Tibial nerve (tissue), 4 donors: Measurements from ENCODE around the gene MED15. TPM values are rescaled to one million over a fixed set of nuclear protein-coding genes. Genes with fewer than 3 reads are reported as not detected.
"Not testable (repeated sequence)": the region's sequence is repeated elsewhere in the genome, so short reads cannot be mapped to it uniquely, and the experiment has no call there.

Source experiments
- DNase-seq, 2 donors: peaks; one replicate each; pipeline ENCODE4 v3.0.0-alpha.2; 2019; ENCODE audit warnings: low spot score in 2 of 2
- H3K27ac ChIP-seq, 4 donors: fragments of 200-600 bp; sonication (generic) in 3 of 4; one replicate each; pipeline ENCODE4 v1.5.1; 2017 to 2019; ENCODE audit warnings: mild to moderate bottlenecking in 1 of 4
- H3K27me3 ChIP-seq, 2 donors: fragments of 200-600 bp; sonication (generic) in 1 of 2; one replicate each; pipeline versions ENCODE4 v1.5.1 to v1.6.0; 2017 to 2019
- H3K36me3 ChIP-seq, 3 donors: fragments of 200-600 bp; sonication (generic); one replicate each; pipeline ENCODE4 v1.5.1; 2018 to 2019
- H3K4me1 ChIP-seq, 4 donors: fragments of 200-600 bp; sonication (generic) in 3 of 4; one replicate each; pipeline ENCODE4 v1.5.1; 2017 to 2019
- H3K4me3 ChIP-seq, 4 donors: fragments of 200-600 bp; sonication (generic) in 3 of 4; one replicate each; pipeline ENCODE4 v1.5.1; 2017 to 2019; ENCODE audit warnings: mild to moderate bottlenecking in 1 of 4, moderate library complexity in 1 of 4
- H3K9me3 ChIP-seq, 4 donors: fragments of 200-600 bp; sonication (generic) in 3 of 4; one replicate each; pipeline ENCODE4 v1.5.1; 2017 to 2019
- CTCF ChIP-seq, 5 experiments: fragments of 200-600 bp in 3 of 5; fragments of 450-650 bp in 2 of 5; sonication (generic) in 3 of 5; IDR thresholded peaks; one replicate each; pipeline ENCODE4 v1.5.1; 2016 to 2019; ENCODE audit warnings: antibody characterized with exemption in 5 of 5, mild to moderate bottlenecking in 3 of 5, moderate library complexity in 2 of 5
- EP300 ChIP-seq, 2 donors: sonication (generic); formaldehyde crosslinking; IDR thresholded peaks; one replicate each; pipeline ENCODE4 v1.6.1; 2017; ENCODE audit warnings: antibody characterized with exemption in 2 of 2, mild to moderate bottlenecking in 1 of 2
- POLR2A ChIP-seq, 2 donors: fragments of 450-650 bp; IDR thresholded peaks; one replicate each; pipeline ENCODE4 v1.6.1; 2017; ENCODE audit warnings: antibody characterized with exemption in 2 of 2, mild to moderate bottlenecking in 2 of 2, moderate library complexity in 2 of 2
- WGBS, 2 donors: methylation state at CpG; one replicate each; pipeline ENCODE4 v1.1.5; 2018; 5-methylcytosine and 5-hydroxymethylcytosine counted together
- total RNA-seq, 4 donors: library from RNA; depleted of rRNA; stranded (reverse); fragments of >200 nt; gene quantifications; one replicate each; pipeline ENCODE4 v1.1.0, GENCODE V29; 2016

Gene MED15
- total RNA-seq, 4 donors from 2014 or later = 49.2 to 147 (median 102) TPM

GRCh38 chr22:20497426-20497825 lies 10.0 kb upstream of the MED15 start:
- no peak for DNase-seq
- WGBS, 2 donors = 90 to 91% methylated on average over 3 of the region's 3 CpGs
- no peak overlapping the region for H3K4me3 ChIP-seq
- H3K4me1 ChIP-seq = peaks cover 0 to 28% (median 16%) of the 10 kb centered on the region in 4 donors
- no peak for TF ChIP-seq EP300 (IDR thresholded peaks at IDR 0.05)
- TF ChIP-seq POLR2A (IDR thresholded peaks at IDR 0.05) = no peak
- no peak overlapping the region for H3K27ac ChIP-seq
- H3K27me3 ChIP-seq = no peaks in the 10 kb centered on the region
- H3K9me3 ChIP-seq = no peaks in the 10 kb centered on the region
- peaks cover 0 to 30% (median 0%) of the 10 kb centered on the region in 3 donors for H3K36me3 ChIP-seq

GRCh38 chr22:20498913-20499312 lies 8.5 kb upstream of the MED15 start:
- no peaks in the 10 kb centered on the region for H3K9me3 ChIP-seq
- peaks cover 0 to 30% (median 0%) of the 10 kb centered on the region in 3 donors for H3K36me3 ChIP-seq
- peaks cover 0 to 18% (median 13%) of the 10 kb centered on the region in 4 donors for H3K4me1 ChIP-seq
- no peak for TF ChIP-seq EP300 (IDR thresholded peaks at IDR 0.05)
- no peak for TF ChIP-seq POLR2A (IDR thresholded peaks at IDR 0.05)
- TF ChIP-seq CTCF (IDR thresholded peaks at IDR 0.05) = no peak
- no peaks in the 10 kb centered on the region for H3K27me3 ChIP-seq
- H3K27ac ChIP-seq = no peak overlapping the region
- H3K4me3 ChIP-seq = no peak overlapping the region
- 62 to 69% methylated on average over 3 of the region's 3 CpGs for WGBS, 2 donors
- no peak for DNase-seq

GRCh38 chr22:20499769-20500168 lies 7.6 kb upstream of the MED15 start:
- Histone ChIP-seq H3K27me3 (no peaks in the 10 kb centered on the region), H3K4me3 (no peak overlapping the region), H3K27ac (no peak overlapping the region), H3K4me1 (peaks cover 0 to 9% (median 4%) of the 10 kb centered on the region in 4 donors), H3K9me3 (no peaks in the 10 kb centered on the region), H3K36me3 (peaks cover 0 to 30% (median 0%) of the 10 kb centered on the region in 3 donors)
- TF ChIP-seq POLR2A (IDR thresholded peaks at IDR 0.05) (no peak), EP300 (IDR thresholded peaks at IDR 0.05) (no peak), CTCF (IDR thresholded peaks at IDR 0.05) (no peak)
- no peak for DNase-seq
- 92 to 95% methylated on average over 7 of the region's 7 CpGs for WGBS, 2 donors

- Histone ChIP-seq H3K27me3 (no peaks in the 10 kb centered on the region), H3K36me3 (peaks cover 0 to 30% (median 0%) of the 10 kb centered on the region in 3 donors), H3K27ac (no peak overlapping the region), H3K9me3 (no peaks in the 10 kb centered on the region), H3K4me1 (peaks cover 0 to 16% (median 4%) of the 10 kb centered on the region in 4 donors), H3K4me3 (no peak overlapping the region)
- TF ChIP-seq EP300 (IDR thresholded peaks at IDR 0.05) (no peak), POLR2A (IDR thresholded peaks at IDR 0.05) (no peak), CTCF (IDR thresholded peaks at IDR 0.05) (no peak)
- DNase-seq = no peak
- 92 to 100% methylated on average over 1 to 2 of the region's 2 CpGs for WGBS, 2 donors
Observed at GRCh38 chr22:20503816-20504215, 3.6 kb upstream of the MED15 start.

GRCh38 chr22:20504293-20504922 lies 3.0 kb upstream of the MED15 start:
- H3K27ac ChIP-seq, H3K4me3 ChIP-seq, DNase-seq, H3K9me3 ChIP-seq, H3K27me3 ChIP-seq: not testable (repeated sequence)
- H3K36me3 ChIP-seq = peaks cover 0 to 26% (median 0%) of the 10 kb centered on the region in 3 donors
- 74 to 78% methylated on average over 5 of the region's 5 CpGs for WGBS, 2 donors
- peaks cover 0 to 21% (median 10%) of the 10 kb centered on the region in 4 donors for H3K4me1 ChIP-seq

GRCh38 chr22:20506543-20507252 lies 712 bp upstream of the MED15 start:
- Histone ChIP-seq H3K27me3 (no peaks in the 10 kb centered on the region), H3K9me3 (no peaks in the 10 kb centered on the region), H3K27ac (peak overlapping the region; percentile 92 to 98 (median 96)), H3K4me3 (peak overlapping the region; percentile 68 to 95 (median 92)), H3K36me3 (peaks cover 0 to 5% (median 0%) of the 10 kb centered on the region in 3 donors), H3K4me1 (peaks cover 9 to 44% (median 31%) of the 10 kb centered on the region in 4 donors)
- DNase-seq = no peak
- WGBS, 2 donors = 67 to 69% methylated on average over 13 of the region's 13 CpGs
- no peak for TF ChIP-seq POLR2A (IDR thresholded peaks at IDR 0.05)
- TF ChIP-seq EP300 (IDR thresholded peaks at IDR 0.05) = no peak
- no peak for TF ChIP-seq CTCF (IDR thresholded peaks at IDR 0.05)

GRCh38 chr22:20508067-20508755 lies 801 bp downstream of the MED15 start:
- Histone ChIP-seq H3K4me3 (peak overlapping the region; percentile 68 to 95 (median 92)), H3K27ac (peak overlapping the region; percentile 92 to 98 (median 96)), H3K4me1 (peaks cover 9 to 57% (median 33%) of the 10 kb centered on the region in 4 donors)
- H3K27me3 ChIP-seq, DNase-seq, H3K9me3 ChIP-seq, H3K36me3 ChIP-seq: not testable (repeated sequence)
- WGBS, 2 donors = 2% methylated on average over 21 of the region's 21 CpGs
